ENCODE measurements around the gene HTRA3. TPM values are rescaled to one million over a fixed set of nuclear protein-coding genes. Genes with fewer than 3 reads are reported as not detected.
A peak's percentile ranks its signal among the peaks of the same experiment; 100 is the strongest.

HTRA3 gene
- total RNA-seq, 1 donor from 2014 or later = 35.2 TPM

- no peak overlapping the region for H3K27ac ChIP-seq (ENCODE audit: low read depth, low read length)
- no peaks in the 10 kb centered on the region for H3K79me2 ChIP-seq (ENCODE audit: insufficient read depth, low read length)
- no peaks in the 10 kb centered on the region for H3K36me3 ChIP-seq (ENCODE audit: insufficient read depth, low read length)
- Mint-ChIP-seq H3K9me3 (ENCODE audit: unreplicated experiment) (peaks cover 7% of the 10 kb centered on the region), H3K27me3 (ENCODE audit: low read depth, unreplicated experiment) (peaks cover 4% of the 10 kb centered on the region), H3K36me3 (ENCODE audit: low read depth, unreplicated experiment) (no peaks in the 10 kb centered on the region), H3K4me1 (ENCODE audit: low read depth, unreplicated experiment) (peaks cover 18% of the 10 kb centered on the region), H3K4me3 (ENCODE audit: unreplicated experiment) (no peak overlapping the region), H3K27ac (ENCODE audit: unreplicated experiment) (no peak overlapping the region)
- no peak for TF ChIP-seq CTCF (IDR thresholded peaks at IDR 0.05; ENCODE audit: insufficient read depth, low read depth, low read length)
- no peak for TF ChIP-seq EZH2 (IDR thresholded peaks at IDR 0.05; ENCODE audit: insufficient read depth, low read length)
- no peak overlapping the region for H3K9ac ChIP-seq (ENCODE audit: low read length)
- H3K9me3 ChIP-seq (ENCODE audit: insufficient read depth, low read depth, low read length) = no peaks in the 10 kb centered on the region
- no peaks in the 10 kb centered on the region for H4K20me1 ChIP-seq (ENCODE audit: insufficient read depth, low read length)
- peaks cover 13% of the 10 kb centered on the region for H3K4me1 ChIP-seq (ENCODE audit: insufficient read depth, low read length)
- no peak overlapping the region for H3K4me3 ChIP-seq (ENCODE audit: insufficient read depth, low read depth, low read length)
- no peak overlapping the region for H2AFZ ChIP-seq (ENCODE audit: low read depth, low read length)
- H3K4me2 ChIP-seq (ENCODE audit: low read length) = no peak overlapping the region
- no peaks in the 10 kb centered on the region for H3K27me3 ChIP-seq (ENCODE audit: insufficient read depth, low read length)
- no peak for FAIRE-seq
- no peak for DNase-seq (ENCODE audit: low read depth)
These were observed 50.8 kb downstream of the HTRA3 start for GRCh38 chr4:8320386-8320750.

GRCh38 chr4:8321220-8321619 is 51.7 kb downstream of the HTRA3 start:
- H3K4me2 ChIP-seq (ENCODE audit: low read length) = no peak overlapping the region
- no peaks in the 10 kb centered on the region for H3K36me3 ChIP-seq (ENCODE audit: insufficient read depth, low read length)
- H3K27ac ChIP-seq (ENCODE audit: low read depth, low read length) = no peak overlapping the region
- TF ChIP-seq EZH2 (IDR thresholded peaks at IDR 0.05; ENCODE audit: insufficient read depth, low read length) = no peak
- TF ChIP-seq CTCF (IDR thresholded peaks at IDR 0.05; ENCODE audit: insufficient read depth, low read depth, low read length) = no peak
- peaks cover 10% of the 10 kb centered on the region for H3K4me1 Mint-ChIP-seq (ENCODE audit: low read depth, unreplicated experiment)
- DNase-seq (ENCODE audit: low read depth) (no peak), FAIRE-seq (peak; percentile 9)
- H3K9me3 Mint-ChIP-seq (ENCODE audit: unreplicated experiment) = peaks cover 7% of the 10 kb centered on the region
- peaks cover 4% of the 10 kb centered on the region for H3K27me3 Mint-ChIP-seq (ENCODE audit: low read depth, unreplicated experiment)
- peaks cover 4% of the 10 kb centered on the region for H3K4me1 ChIP-seq (ENCODE audit: insufficient read depth, low read length)
- no peaks in the 10 kb centered on the region for H3K79me2 ChIP-seq (ENCODE audit: insufficient read depth, low read length)
- H2AFZ ChIP-seq (ENCODE audit: low read depth, low read length) = no peak overlapping the region
- H3K9me3 ChIP-seq (ENCODE audit: insufficient read depth, low read depth, low read length) = no peaks in the 10 kb centered on the region
- H3K27ac Mint-ChIP-seq (ENCODE audit: unreplicated experiment) = no peak overlapping the region
- no peak overlapping the region for H3K9ac ChIP-seq (ENCODE audit: low read length)
- H4K20me1 ChIP-seq (ENCODE audit: insufficient read depth, low read length) = no peaks in the 10 kb centered on the region
- H3K4me3 Mint-ChIP-seq (ENCODE audit: unreplicated experiment) = no peak overlapping the region
- H3K4me3 ChIP-seq (ENCODE audit: insufficient read depth, low read depth, low read length) = no peak overlapping the region
- H3K27me3 ChIP-seq (ENCODE audit: insufficient read depth, low read length) = no peaks in the 10 kb centered on the region
- no peaks in the 10 kb centered on the region for H3K36me3 Mint-ChIP-seq (ENCODE audit: low read depth, unreplicated experiment)

- Mint-ChIP-seq H3K4me1 (ENCODE audit: low read depth, unreplicated experiment) (peaks cover 5% of the 10 kb centered on the region), H3K9me3 (ENCODE audit: unreplicated experiment) (peaks cover 7% of the 10 kb centered on the region), H3K27ac (ENCODE audit: unreplicated experiment) (no peak overlapping the region), H3K27me3 (ENCODE audit: low read depth, unreplicated experiment) (peaks cover 5% of the 10 kb centered on the region), H3K4me3 (ENCODE audit: unreplicated experiment) (no peak overlapping the region), H3K36me3 (ENCODE audit: low read depth, unreplicated experiment) (no peaks in the 10 kb centered on the region)
- FAIRE-seq = no peak
- no peak overlapping the region for H3K9ac ChIP-seq (ENCODE audit: low read length)
- no peak overlapping the region for H3K27ac ChIP-seq (ENCODE audit: low read depth, low read length)
- no peaks in the 10 kb centered on the region for H3K79me2 ChIP-seq (ENCODE audit: insufficient read depth, low read length)
- no peak overlapping the region for H3K4me2 ChIP-seq (ENCODE audit: low read length)
- DNase-seq (ENCODE audit: low read depth) = no peak
- no peak overlapping the region for H2AFZ ChIP-seq (ENCODE audit: low read depth, low read length)
- H3K4me1 ChIP-seq (ENCODE audit: insufficient read depth, low read length) = no peaks in the 10 kb centered on the region
- no peaks in the 10 kb centered on the region for H3K36me3 ChIP-seq (ENCODE audit: insufficient read depth, low read length)
- H4K20me1 ChIP-seq (ENCODE audit: insufficient read depth, low read length) = no peaks in the 10 kb centered on the region
- no peaks in the 10 kb centered on the region for H3K27me3 ChIP-seq (ENCODE audit: insufficient read depth, low read length)
- no peak overlapping the region for H3K4me3 ChIP-seq (ENCODE audit: insufficient read depth, low read depth, low read length)
- TF ChIP-seq CTCF (IDR thresholded peaks at IDR 0.05; ENCODE audit: insufficient read depth, low read depth, low read length) = no peak
- TF ChIP-seq EZH2 (IDR thresholded peaks at IDR 0.05; ENCODE audit: insufficient read depth, low read length) = no peak
- H3K9me3 ChIP-seq (ENCODE audit: insufficient read depth, low read depth, low read length) = no peaks in the 10 kb centered on the region
These were observed 52.2 kb downstream of the HTRA3 start for GRCh38 chr4:8321771-8322170.

Data from astrocyte (in vitro differentiated cells and primary cell).